Activated CD8-positive, alpha-beta T cell treated with anti-CD3 and anti-CD28 coated beads for 36 hours (primary cell): ENCODE measurements around the gene C8B. TPM values are rescaled to one million over a fixed set of nuclear protein-coding genes. Genes with fewer than 3 reads are reported as not detected.

Experiments
- ATAC-seq: fragments of 200-7000 bp; cut with Tn5 transposase; one replicate; pipeline ENCODE4 v1.10.0; 2021; ENCODE audit warnings: mild to moderate bottlenecking, moderate library complexity
- CTCF ChIA-PET: fragments of 350-600 bp; sonication (Branson Sonifier 250); formaldehyde crosslinking; loops from one replicate; lab custom pipeline; 2021; ENCODE audit warnings: antibody characterized with exemption; lab: Charles Lee
- POLR2A ChIA-PET: fragments of 350-600 bp; sonication (Branson Sonifier 250); formaldehyde crosslinking; loops from one replicate; lab custom pipeline; 2021; ENCODE audit warnings: antibody characterized with exemption; lab: Charles Lee
- DNase-seq: peaks from one replicate; pipeline ENCODE4 v3.0.0-alpha.2; 2020
- H3K27ac Mint-ChIP-seq: one replicate; pipeline ENCODE4 v1.8.0; 2021; ENCODE audit warnings: mild to moderate bottlenecking, mixed read lengths
- H3K27me3 Mint-ChIP-seq: one replicate; pipeline ENCODE4 v1.8.0; 2021; ENCODE audit warnings: mixed read lengths
- H3K36me3 Mint-ChIP-seq: one replicate; pipeline ENCODE4 v1.8.0; 2021; ENCODE audit warnings: low read depth, mixed read lengths
- H3K4me1 Mint-ChIP-seq: one replicate; pipeline ENCODE4 v1.8.0; 2021; ENCODE audit warnings: low read depth, mixed read lengths
- H3K4me3 Mint-ChIP-seq: one replicate; pipeline ENCODE4 v1.8.0; 2021; ENCODE audit warnings: mild to moderate bottlenecking, moderate library complexity, mixed read lengths
- H3K9me3 Mint-ChIP-seq: one replicate; pipeline ENCODE4 v1.8.0; 2021; ENCODE audit warnings: mixed read lengths
- CTCF ChIP-seq: fragments of 200-600 bp; IDR thresholded peaks from one replicate; pipeline ENCODE4 v1.8.0; 2022; ENCODE audit warnings: antibody characterized with exemption, mild to moderate bottlenecking
- intact Hi-C: fragments of 100-400 bp; cut with micrococcal nuclease; formaldehyde crosslinking; loops from one replicate; pipeline ENCODE4 v1.10.0; 2022
- total RNA-seq, 2 experiments: library from RNA; stranded (reverse); gene quantifications; one replicate each; pipeline ENCODE4 v1.2.3, GENCODE V29; 2021

The C8B gene
- total RNA-seq, 2 experiments from 2014 or later = not detected

- no peak for TF ChIP-seq CTCF
- intact Hi-C loops = no loop called here
- ChIA-PET CTCF (no interaction called here), POLR2A (no interaction called here)
- ATAC-seq (no peak), DNase-seq (no peak)
- Mint-ChIP-seq H3K4me1 (no peaks in the 10 kb centered on the region), H3K36me3 (no peaks in the 10 kb centered on the region), H3K9me3 (no peaks in the 10 kb centered on the region), H3K27me3 (peaks cover 4% of the 10 kb centered on the region), H3K27ac (no peak overlapping the region), H3K4me3 (no peak overlapping the region)
Observed at GRCh38 chr1:56924116-56924515, 41.7 kb downstream of the C8B start.

- CTCF ChIA-PET = no interaction called here
- intact Hi-C loops = no loop called here
- Mint-ChIP-seq H3K27ac (no peak overlapping the region), H3K4me3 (no peak overlapping the region), H3K27me3 (peaks cover 4% of the 10 kb centered on the region), H3K4me1 (no peaks in the 10 kb centered on the region), H3K9me3 (no peaks in the 10 kb centered on the region), H3K36me3 (no peaks in the 10 kb centered on the region)
- POLR2A ChIA-PET = no interaction called here
- no peak for TF ChIP-seq CTCF
- DNase-seq = no peak
- no peak for ATAC-seq
Observed at GRCh38 chr1:56923201-56923600, 42.6 kb downstream of the C8B start.

- H3K4me3 Mint-ChIP-seq = no peak overlapping the region
- H3K4me1 Mint-ChIP-seq = no peaks in the 10 kb centered on the region
- no peak overlapping the region for H3K27ac Mint-ChIP-seq
- DNase-seq (no peak), ATAC-seq (no peak)
- no peaks in the 10 kb centered on the region for H3K9me3 Mint-ChIP-seq
- intact Hi-C loops = no loop called here
- POLR2A ChIA-PET = no interaction called here
- CTCF ChIA-PET = no interaction called here
- H3K27me3 Mint-ChIP-seq = peaks cover 4% of the 10 kb centered on the region
- no peak for TF ChIP-seq CTCF
- no peaks in the 10 kb centered on the region for H3K36me3 Mint-ChIP-seq
Observed at GRCh38 chr1:56922507-56922906, 43.3 kb downstream of the C8B start.

GRCh38 chr1:56922070-56922469 is 43.7 kb downstream of the C8B start:
- no peaks in the 10 kb centered on the region for H3K36me3 Mint-ChIP-seq
- DNase-seq (no peak), ATAC-seq (no peak)
- ChIA-PET POLR2A (no interaction called here), CTCF (no interaction called here)
- no peak for TF ChIP-seq CTCF
- no peak overlapping the region for H3K4me3 Mint-ChIP-seq
- H3K4me1 Mint-ChIP-seq = no peaks in the 10 kb centered on the region
- no peaks in the 10 kb centered on the region for H3K9me3 Mint-ChIP-seq
- H3K27ac Mint-ChIP-seq = no peak overlapping the region
- peaks cover 4% of the 10 kb centered on the region for H3K27me3 Mint-ChIP-seq
- intact Hi-C loops = no loop called here

GRCh38 chr1:56921479-56921878 is 44.3 kb downstream of the C8B start:
- POLR2A ChIA-PET = no interaction called here
- no peaks in the 10 kb centered on the region for H3K36me3 Mint-ChIP-seq
- DNase-seq = no peak
- no peak for ATAC-seq
- H3K4me3 Mint-ChIP-seq = no peak overlapping the region
- no peaks in the 10 kb centered on the region for H3K9me3 Mint-ChIP-seq
- peaks cover 4% of the 10 kb centered on the region for H3K27me3 Mint-ChIP-seq
- H3K27ac Mint-ChIP-seq = no peak overlapping the region
- no peak for TF ChIP-seq CTCF
- intact Hi-C loops = no loop called here
- CTCF ChIA-PET = no interaction called here
- no peaks in the 10 kb centered on the region for H3K4me1 Mint-ChIP-seq
